Stimulated activated naive CD8-positive, alpha-beta T cell treated with anti-CD3 and anti-CD28 coated beads, Interleukin-15, amount 100 ng/mL, for 72 hours (primary cell): ENCODE results near the gene DPAGT1.
A peak's percentile ranks its signal among the peaks of the same experiment; 100 is the strongest.

Experiments used
- ATAC-seq: fragments of 150-1000 bp; cut with Tn5 transposase; 2 replicates; pipeline ENCODE4 v1.10.0; 2021; ENCODE audit warnings: mild to moderate bottlenecking, moderate library complexity
- DNase-seq, 2 donors: peaks; one replicate each; pipeline ENCODE4 v3.0.0; 2021 to 2022
- H3K27ac Mint-ChIP-seq, 2 donors: one replicate each; pipeline ENCODE4 v1.8.0; 2022; ENCODE audit warnings: mild to moderate bottlenecking in 2 of 2, mixed read lengths in 2 of 2, moderate library complexity in 2 of 2
- H3K27me3 Mint-ChIP-seq: one replicate; pipeline ENCODE4 v1.8.0; 2022; ENCODE audit warnings: mixed read lengths
- H3K4me1 Mint-ChIP-seq: one replicate; pipeline ENCODE4 v1.8.0; 2022; ENCODE audit warnings: mild to moderate bottlenecking, mixed read lengths
- H3K4me3 Mint-ChIP-seq, 2 donors: one replicate each; pipeline ENCODE4 v1.8.0; 2022; ENCODE audit warnings: mild to moderate bottlenecking in 2 of 2, mixed read lengths in 2 of 2, moderate library complexity in 1 of 2
- H3K9me3 Mint-ChIP-seq, 2 donors: one replicate each; pipeline ENCODE4 v1.8.0; 2022; ENCODE audit warnings: mixed read lengths in 2 of 2

The DPAGT1 gene

GRCh38 chr11:119091966-119092879 is 9.4 kb downstream of the DPAGT1 start:
- peak overlapping the region; percentile 62 to 94 for H3K4me3 Mint-ChIP-seq
- ATAC-seq (no peak), DNase-seq (no peak)
- H3K4me1 Mint-ChIP-seq, result peaks cover 67% of the 10 kb centered on the region
- no peaks in the 10 kb centered on the region for H3K9me3 Mint-ChIP-seq
- peak overlapping the region; percentile 37 to 100 for H3K27ac Mint-ChIP-seq
- H3K27me3 Mint-ChIP-seq, result no peaks in the 10 kb centered on the region

- ATAC-seq, result no peak
- no peak overlapping the region for H3K4me3 Mint-ChIP-seq
- no peaks in the 10 kb centered on the region for H3K9me3 Mint-ChIP-seq
- DNase-seq, result no peak
- peaks cover 70% of the 10 kb centered on the region for H3K4me1 Mint-ChIP-seq
- no peaks in the 10 kb centered on the region for H3K27me3 Mint-ChIP-seq
- H3K27ac Mint-ChIP-seq, result no peak overlapping the region
Measured at GRCh38 chr11:119091178-119091577, 10.5 kb downstream of the DPAGT1 start.

- no peaks in the 10 kb centered on the region for H3K27me3 Mint-ChIP-seq
- DNase-seq (no peak), ATAC-seq (no peak)
- H3K4me3 Mint-ChIP-seq, result no peak overlapping the region
- no peaks in the 10 kb centered on the region for H3K9me3 Mint-ChIP-seq
- H3K4me1 Mint-ChIP-seq, result peaks cover 75% of the 10 kb centered on the region
- H3K27ac Mint-ChIP-seq, result no peak overlapping the region
Measured at GRCh38 chr11:119089319-119089718, 12.3 kb downstream of the DPAGT1 start.

GRCh38 chr11:119088406-119088805 is 13.2 kb downstream of the DPAGT1 start:
- no peak for ATAC-seq
- DNase-seq, result no peak
- Mint-ChIP-seq H3K27me3 (no peaks in the 10 kb centered on the region), H3K9me3 (no peaks in the 10 kb centered on the region), H3K4me1 (peaks cover 71% of the 10 kb centered on the region), H3K27ac (no peak overlapping the region), H3K4me3 (no peak overlapping the region)

DNA sequence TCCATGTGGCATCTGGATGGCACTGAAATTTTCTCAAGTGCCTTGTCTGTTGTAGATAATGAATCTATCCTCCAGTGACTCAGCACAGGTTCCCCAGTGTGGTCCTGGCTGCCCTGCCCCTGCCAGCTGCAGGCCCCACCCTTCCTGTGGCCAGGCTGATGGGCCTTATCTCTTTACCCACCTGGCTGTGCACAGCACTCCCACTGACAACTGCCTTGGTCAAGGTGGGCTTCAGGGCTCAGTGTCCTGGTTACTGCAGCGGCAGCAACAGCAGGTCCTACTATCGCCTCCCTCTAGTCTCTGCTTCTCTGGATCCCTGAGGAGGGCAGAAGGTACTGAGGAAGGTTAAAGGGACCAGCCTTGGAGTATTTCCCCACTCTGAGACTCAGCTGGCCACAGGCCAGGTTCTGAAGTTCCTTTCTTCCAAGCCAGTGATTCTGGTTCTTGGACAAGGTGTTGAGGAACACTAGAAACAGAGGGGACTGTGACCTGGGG is 13.9 kb downstream of the DPAGT1 start:
- no peak overlapping the region for H3K27ac Mint-ChIP-seq

GRCh38 chr11:119087123-119087522 is 14.5 kb downstream of the DPAGT1 start:
- ATAC-seq, result no peak
- H3K27ac Mint-ChIP-seq, result no peak overlapping the region
- DNase-seq, result no peak
- H3K9me3 Mint-ChIP-seq, result no peaks in the 10 kb centered on the region
- H3K4me1 Mint-ChIP-seq, result peaks cover 58% of the 10 kb centered on the region
- no peaks in the 10 kb centered on the region for H3K27me3 Mint-ChIP-seq
- H3K4me3 Mint-ChIP-seq, result no peak overlapping the region

More for the DNA sequence above, 13.9 kb downstream of the DPAGT1 start:
- DNase-seq, result no peak
- H3K4me3 Mint-ChIP-seq, result no peak overlapping the region
- no peak for ATAC-seq
- peaks cover 65% of the 10 kb centered on the region for H3K4me1 Mint-ChIP-seq
- no peaks in the 10 kb centered on the region for H3K27me3 Mint-ChIP-seq
- no peaks in the 10 kb centered on the region for H3K9me3 Mint-ChIP-seq

DNA sequence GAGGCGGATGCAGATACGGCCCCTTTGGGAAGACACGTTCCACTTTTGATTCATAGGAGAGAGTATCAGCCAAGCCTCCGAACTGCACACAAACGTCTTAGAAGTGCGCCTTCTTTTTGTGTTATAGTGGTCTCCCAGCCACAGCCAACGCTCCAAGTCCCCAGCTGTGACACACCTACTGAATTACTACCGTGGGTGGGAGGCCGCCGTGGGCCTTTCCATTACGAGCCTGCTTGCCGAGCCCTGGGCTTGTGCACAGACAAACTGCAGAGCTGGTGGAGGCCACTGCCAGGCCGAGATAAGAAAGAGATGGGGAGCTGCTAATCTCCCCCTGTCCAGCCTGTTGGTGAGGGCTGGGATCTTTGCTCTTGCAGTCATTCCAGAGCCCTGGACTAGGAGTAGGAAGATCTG is 16.2 kb downstream of the DPAGT1 start:
- ATAC-seq, result peak; percentile 39
- Mint-ChIP-seq H3K4me3 (peak overlapping the region; percentile 95 to 96), H3K27me3 (no peaks in the 10 kb centered on the region), H3K9me3 (no peaks in the 10 kb centered on the region), H3K4me1 (peaks cover 48% of the 10 kb centered on the region), H3K27ac (peak overlapping the region; percentile 93 to 98)
- no peak for DNase-seq

DNA sequence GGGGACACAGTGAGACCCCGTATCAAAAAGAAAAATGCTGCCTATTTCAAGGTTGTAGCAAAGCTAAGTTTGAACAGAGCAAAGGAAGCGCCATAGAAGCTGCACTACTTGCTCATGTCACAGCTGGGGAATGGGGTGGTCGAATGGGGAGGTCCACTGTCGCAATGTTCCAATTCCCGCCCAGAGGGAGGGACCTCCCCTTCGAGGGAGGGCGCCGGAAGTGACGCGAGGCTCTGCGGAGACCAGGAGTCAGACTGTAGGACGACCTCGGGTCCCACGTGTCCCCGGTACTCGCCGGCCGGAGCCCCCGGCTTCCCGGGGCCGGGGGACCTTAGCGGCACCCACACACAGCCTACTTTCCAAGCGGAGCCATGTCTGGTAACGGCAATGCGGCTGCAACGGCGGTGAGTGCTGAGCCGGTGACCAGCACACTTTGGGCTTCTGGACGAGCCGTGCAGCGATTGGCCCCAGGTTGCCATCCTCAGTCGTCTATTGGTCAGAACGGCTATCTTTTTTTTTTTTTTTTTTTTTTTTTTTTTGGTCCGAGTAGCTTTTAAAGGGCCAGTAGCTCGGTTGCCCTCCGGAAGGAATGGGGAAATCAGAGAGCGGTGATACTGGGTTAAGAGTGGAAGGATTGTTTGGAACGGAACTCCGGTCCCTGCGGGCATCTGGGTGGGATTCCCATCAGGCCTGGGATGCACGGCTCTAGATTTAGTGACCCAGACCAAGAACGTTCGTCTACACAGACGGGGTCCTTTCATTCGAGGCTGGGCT is 16.8 kb downstream of the DPAGT1 start, which contains the start of gene HMBS:
HMBS (plus strand) TSS at position 219 of the 774 bp plus-strand sequence; CDS start at position 372, 153 bp downstream.
- peak; percentile 90 to 92 for DNase-seq
- Mint-ChIP-seq H3K9me3 (no peaks in the 10 kb centered on the region), H3K27ac (peak within 1 kb of the TSS; percentile 93 to 98), H3K4me1 (peaks cover 43% of the 10 kb centered on the region), H3K27me3 (no peaks in the 10 kb centered on the region), H3K4me3 (peak within 1 kb of the TSS; percentile 95 to 96)
- ATAC-seq, result peak; percentile 95

DNA sequence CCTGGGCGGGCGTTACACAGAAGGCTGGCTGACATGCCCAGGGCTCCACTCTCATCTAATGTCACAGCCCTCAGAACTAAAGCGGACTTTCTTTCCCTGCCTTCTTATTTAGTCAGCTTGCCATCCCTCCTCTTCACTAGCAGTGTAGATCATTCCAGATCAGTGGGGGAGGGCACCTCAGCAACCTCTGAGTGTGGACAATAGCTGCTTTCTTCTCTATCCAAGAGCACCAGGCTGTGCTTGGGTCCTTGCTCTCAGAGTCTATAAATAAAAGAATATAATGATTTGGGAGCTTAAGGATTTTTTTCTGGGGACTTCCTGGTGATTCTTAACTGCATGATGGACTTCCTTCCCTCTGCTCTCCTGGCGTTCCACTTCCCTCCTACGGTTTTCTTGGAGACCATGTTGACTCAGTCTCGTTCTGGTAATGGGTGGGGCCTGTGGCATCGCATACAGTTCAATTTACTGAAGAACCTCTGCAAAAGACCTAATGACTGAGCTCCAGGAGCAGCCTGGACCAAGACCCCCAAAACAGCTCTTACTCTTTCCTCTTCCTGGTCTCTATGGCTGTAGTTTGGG is 19.9 kb downstream of the DPAGT1 start:
- DNase-seq (no peak), ATAC-seq (no peak)
- H3K4me3 Mint-ChIP-seq, result no peak overlapping the region
- peaks cover 25% of the 10 kb centered on the region for H3K4me1 Mint-ChIP-seq
- H3K27me3 Mint-ChIP-seq, result no peaks in the 10 kb centered on the region
- H3K27ac Mint-ChIP-seq, result peak overlapping the region in 1 of 2 donors; percentile 52
- no peaks in the 10 kb centered on the region for H3K9me3 Mint-ChIP-seq

DNA sequence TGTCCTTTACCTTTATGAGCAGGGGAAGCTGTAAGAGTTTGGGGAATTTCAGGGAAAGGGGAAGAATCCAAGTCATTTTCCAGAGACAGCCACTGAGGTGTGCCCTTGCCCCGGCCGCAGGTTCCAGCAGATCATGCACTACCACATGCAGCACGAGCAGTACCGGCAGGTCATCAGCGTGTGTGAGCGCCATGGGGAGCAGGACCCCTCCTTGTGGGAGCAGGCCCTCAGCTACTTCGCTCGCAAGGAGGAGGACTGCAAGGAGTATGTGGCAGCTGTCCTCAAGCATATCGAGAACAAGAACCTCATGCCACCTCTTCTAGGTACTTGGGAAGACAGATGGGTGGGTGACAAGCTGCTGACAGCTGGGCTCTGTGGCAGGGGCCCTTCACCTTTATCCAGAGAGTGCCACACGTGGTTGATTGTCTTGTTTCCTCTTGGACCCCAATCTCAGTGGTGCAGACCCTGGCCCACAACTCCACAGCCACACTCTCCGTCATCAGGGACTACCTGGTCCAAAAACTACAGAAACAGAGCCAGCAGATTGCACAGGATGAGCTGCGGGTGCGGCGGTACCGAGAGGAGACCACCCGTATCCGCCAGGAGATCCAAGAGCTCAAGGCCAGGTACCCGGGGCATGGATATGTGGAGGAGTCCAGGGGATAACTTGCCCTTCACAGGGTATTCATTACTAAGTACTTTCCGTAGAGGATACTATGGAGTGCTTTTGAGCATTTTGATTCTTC is 22.8 kb downstream of the DPAGT1 start:
- Mint-ChIP-seq H3K27me3 (no peaks in the 10 kb centered on the region), H3K9me3 (no peaks in the 10 kb centered on the region), H3K4me1 (no peaks in the 10 kb centered on the region), H3K4me3 (no peak overlapping the region), H3K27ac (peak overlapping the region in 1 of 2 donors; percentile 38)
- no peak for DNase-seq
- no peak for ATAC-seq

DNA sequence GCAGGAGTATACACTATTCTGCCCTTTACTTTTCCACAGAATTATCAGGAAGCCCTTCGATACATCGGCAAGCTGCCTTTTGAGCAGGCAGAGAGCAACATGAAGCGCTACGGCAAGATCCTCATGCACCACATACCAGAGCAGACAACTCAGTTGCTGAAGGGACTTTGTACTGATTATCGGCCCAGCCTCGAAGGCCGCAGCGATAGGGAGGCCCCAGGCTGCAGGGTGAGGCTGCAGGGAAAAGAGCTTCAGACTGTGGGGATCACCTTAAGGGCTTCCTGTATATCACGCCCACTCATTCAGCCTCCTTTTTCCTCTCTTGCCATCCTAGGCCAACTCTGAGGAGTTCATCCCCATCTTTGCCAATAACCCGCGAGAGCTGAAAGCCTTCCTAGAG is 23.8 kb downstream of the DPAGT1 start:
- no peak overlapping the region for H3K4me3 Mint-ChIP-seq
- no peak overlapping the region for H3K27ac Mint-ChIP-seq
- no peaks in the 10 kb centered on the region for H3K4me1 Mint-ChIP-seq
- no peaks in the 10 kb centered on the region for H3K9me3 Mint-ChIP-seq
- no peaks in the 10 kb centered on the region for H3K27me3 Mint-ChIP-seq
- no peak for ATAC-seq
- DNase-seq, result no peak

- Mint-ChIP-seq H3K4me3 (peak within 1 kb of the TSS; percentile 91 to 95), H3K4me1 (peaks cover 40% of the 10 kb centered on the region), H3K27ac (peak within 1 kb of the TSS; percentile 95 to 96), H3K9me3 (no peaks in the 10 kb centered on the region), H3K27me3 (no peaks in the 10 kb centered on the region)
- DNase-seq (peak; percentile 94 to 98), ATAC-seq (peak; percentile 99)
Measured at GRCh38 chr11:119067371-119068222, 34.1 kb downstream of the DPAGT1 start, which contains the start of gene VPS11. TSS of gene VPS11 (plus strand) at chr11:119067818. CDS start at chr11:119067824, 6 bp downstream.

DNA sequence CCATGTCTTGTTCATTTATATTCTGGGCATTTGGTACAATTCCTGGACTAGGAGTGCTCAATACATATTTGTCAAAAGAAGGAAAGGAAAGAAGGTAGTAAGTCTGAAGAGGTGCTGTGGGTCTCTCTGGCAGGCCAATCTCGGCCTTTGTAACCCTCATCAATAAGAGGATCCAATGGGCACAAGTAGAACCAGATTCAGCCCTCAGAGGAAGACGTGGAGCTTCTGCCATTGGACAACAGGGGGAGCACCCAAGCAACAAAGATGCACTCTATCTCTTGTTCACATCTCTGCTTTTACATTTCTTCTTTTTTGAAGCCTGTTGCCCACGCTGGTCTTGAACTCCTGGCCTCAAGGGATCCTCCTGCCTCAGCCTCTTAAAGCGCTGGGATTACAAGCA is 36.3 kb downstream of the DPAGT1 start:
- peak overlapping the region in 1 of 2 donors; percentile 91 for H3K4me3 Mint-ChIP-seq
- DNase-seq (peak; percentile 40 to 53), ATAC-seq (peak; percentile 41)

DNA sequence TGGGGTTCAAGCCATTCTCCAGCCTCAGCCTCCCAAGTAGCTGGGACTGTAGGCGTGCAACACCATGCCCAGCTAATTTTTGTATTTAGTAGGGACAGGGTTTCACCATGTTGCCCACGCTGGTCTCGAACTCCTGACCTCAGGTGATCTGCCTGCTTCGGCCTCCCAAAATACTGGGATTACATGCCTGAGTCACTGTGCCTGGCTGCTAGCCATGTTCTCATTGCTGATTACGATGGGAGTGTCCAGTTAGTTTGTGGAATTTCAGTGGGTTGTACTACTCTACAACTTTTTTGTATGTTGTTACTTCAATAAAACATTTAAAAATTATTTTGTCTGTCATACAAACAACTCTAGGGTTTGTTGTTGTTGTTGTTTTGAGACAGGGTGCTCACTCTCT is 38.9 kb downstream of the DPAGT1 start:
- Mint-ChIP-seq H3K27ac (no peak overlapping the region), H3K4me1 (peaks cover 34% of the 10 kb centered on the region), H3K27me3 (no peaks in the 10 kb centered on the region), H3K9me3 (no peaks in the 10 kb centered on the region), H3K4me3 (no peak overlapping the region)
- DNase-seq (no peak), ATAC-seq (no peak)

More for the DNA sequence above, 36.3 kb downstream of the DPAGT1 start:
- Mint-ChIP-seq H3K9me3 (no peaks in the 10 kb centered on the region), H3K4me1 (peaks cover 39% of the 10 kb centered on the region), H3K27me3 (no peaks in the 10 kb centered on the region), H3K27ac (no peak overlapping the region)
